ENCODE measurements around the gene TRIML1. TPM values are rescaled to one million over a fixed set of nuclear protein-coding genes. Genes with fewer than 3 reads are reported as not detected.

TRIML1 gene
- total and polyA plus RNA-seq, 2 experiments from 2014 or later: not detected

GRCh38 chr4:188130355-188130754, 8.9 kb upstream of the TRIML1 start:
- TF ChIP-seq EZH2 (IDR thresholded peaks at IDR 0.05; ENCODE audit: insufficient read depth, poor library complexity, severe bottlenecking) (no peak), EZH2phosphoT487 (IDR thresholded peaks at IDR 0.05; ENCODE audit: insufficient read depth, low read depth) (no peak)
- WGBS, 2 experiments (ENCODE audit: low coverage in 1 of 2, low lambda C conversion rate in 2 of 2, missing lambda C conversion rate in 2 of 2): 33 to 40% methylated on average over 4 of the region's 4 CpGs
- Histone ChIP-seq H3K4me3 (no peak overlapping the region), H3K9me2 (ENCODE audit: insufficient read depth) (no peaks in the 10 kb centered on the region), H3K36me3 (ENCODE audit: low read depth) (no peaks in the 10 kb centered on the region), H4K20me1 (ENCODE audit: insufficient read depth) (no peaks in the 10 kb centered on the region), H3F3A (ENCODE audit: insufficient read depth) (no peaks in the 10 kb centered on the region), H3K9me3 (ENCODE audit: low read depth) (no peaks in the 10 kb centered on the region), H3K79me2 (ENCODE audit: insufficient read depth) (no peaks in the 10 kb centered on the region), H3K27ac (no peak overlapping the region), H3K27me3 (replicated peaks; ENCODE audit: insufficient read depth) (no peaks in the 10 kb centered on the region), H3K4me2 (ENCODE audit: unreplicated experiment) (no peak overlapping the region), H3K9ac (no peak overlapping the region), H2AFZ (no peak overlapping the region), H3K4me1 (ENCODE audit: insufficient read depth) (no peaks in the 10 kb centered on the region)
- in situ Hi-C loops (cut with MboI): no loop called here
- no peak for DNase-seq

GRCh38 chr4:188132232-188132631, 7.0 kb upstream of the TRIML1 start:
- 17 to 27% methylated on average over 5 of the region's 5 CpGs for WGBS, 2 experiments (ENCODE audit: low coverage in 1 of 2, low lambda C conversion rate in 2 of 2, missing lambda C conversion rate in 2 of 2)
- Histone ChIP-seq H3K4me3 (no peak overlapping the region), H3F3A (ENCODE audit: insufficient read depth) (no peaks in the 10 kb centered on the region), H3K4me1 (ENCODE audit: insufficient read depth) (no peaks in the 10 kb centered on the region), H3K9me3 (ENCODE audit: low read depth) (no peaks in the 10 kb centered on the region), H2AFZ (no peak overlapping the region), H4K20me1 (ENCODE audit: insufficient read depth) (no peaks in the 10 kb centered on the region), H3K9me2 (ENCODE audit: insufficient read depth) (no peaks in the 10 kb centered on the region), H3K36me3 (ENCODE audit: low read depth) (no peaks in the 10 kb centered on the region), H3K4me2 (ENCODE audit: unreplicated experiment) (no peak overlapping the region), H3K27me3 (replicated peaks; ENCODE audit: insufficient read depth) (no peaks in the 10 kb centered on the region), H3K79me2 (ENCODE audit: insufficient read depth) (no peaks in the 10 kb centered on the region), H3K9ac (no peak overlapping the region), H3K27ac (no peak overlapping the region)
- TF ChIP-seq EZH2phosphoT487 (IDR thresholded peaks at IDR 0.05; ENCODE audit: insufficient read depth, low read depth): no peak
- TF ChIP-seq EZH2 (IDR thresholded peaks at IDR 0.05; ENCODE audit: insufficient read depth, poor library complexity, severe bottlenecking): no peak
- DNase-seq: no peak
- in situ Hi-C loops (cut with MboI): no loop called here

- in situ Hi-C loops (cut with MboI): no loop called here
- TF ChIP-seq EZH2 (IDR thresholded peaks at IDR 0.05; ENCODE audit: insufficient read depth, poor library complexity, severe bottlenecking) (no peak), EZH2phosphoT487 (IDR thresholded peaks at IDR 0.05; ENCODE audit: insufficient read depth, low read depth) (no peak)
These were observed 1.0 kb upstream of the TRIML1 start for GRCh38 chr4:188138227-188138626.

DNA sequence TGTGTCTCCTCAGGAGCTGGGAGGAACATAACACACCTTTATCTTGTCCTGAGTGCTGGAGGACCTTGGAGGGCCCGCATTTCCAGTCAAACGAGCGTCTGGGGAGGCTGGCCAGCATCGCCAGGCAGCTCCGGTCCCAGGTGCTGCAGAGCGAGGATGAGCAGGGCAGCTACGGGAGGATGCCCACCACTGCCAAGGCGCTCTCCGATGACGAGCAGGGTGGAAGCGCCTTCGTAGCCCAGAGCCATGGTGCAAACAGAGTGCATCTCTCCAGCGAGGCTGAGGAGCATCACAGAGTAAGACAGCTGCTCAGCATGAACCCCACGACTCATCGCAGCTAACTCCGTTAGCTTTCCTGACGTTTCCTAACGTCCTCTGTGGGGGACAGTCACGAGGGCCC, 430 bp downstream of the TRIML1 start:
- Histone ChIP-seq H2AFZ (no peak overlapping the region), H4K20me1 (ENCODE audit: insufficient read depth) (no peaks in the 10 kb centered on the region), H3F3A (ENCODE audit: insufficient read depth) (no peaks in the 10 kb centered on the region), H3K79me2 (ENCODE audit: insufficient read depth) (no peaks in the 10 kb centered on the region), H3K9ac (no peak overlapping the region), H3K9me2 (ENCODE audit: insufficient read depth) (no peaks in the 10 kb centered on the region), H3K4me3 (no peak overlapping the region), H3K4me1 (ENCODE audit: insufficient read depth) (no peaks in the 10 kb centered on the region), H3K27ac (no peak overlapping the region), H3K36me3 (ENCODE audit: low read depth) (no peaks in the 10 kb centered on the region), H3K4me2 (ENCODE audit: unreplicated experiment) (no peak overlapping the region), H3K9me3 (ENCODE audit: low read depth) (no peaks in the 10 kb centered on the region), H3K27me3 (replicated peaks; ENCODE audit: insufficient read depth) (no peaks in the 10 kb centered on the region)
- WGBS, 2 experiments (ENCODE audit: low coverage in 1 of 2, low lambda C conversion rate in 2 of 2, missing lambda C conversion rate in 2 of 2): 62% methylated on average over 19 of the region's 19 CpGs
- TF ChIP-seq EZH2 (IDR thresholded peaks at IDR 0.05; ENCODE audit: insufficient read depth, poor library complexity, severe bottlenecking): no peak
- no peak for TF ChIP-seq EZH2phosphoT487 (IDR thresholded peaks at IDR 0.05; ENCODE audit: insufficient read depth, low read depth)
- DNase-seq: no peak
- in situ Hi-C loops (cut with MboI): no loop called here

More at GRCh38 chr4:188138227-188138626, 1.0 kb upstream of the TRIML1 start:
- Histone ChIP-seq H3K27ac (no peak overlapping the region), H3F3A (ENCODE audit: insufficient read depth) (no peaks in the 10 kb centered on the region), H3K9me2 (ENCODE audit: insufficient read depth) (no peaks in the 10 kb centered on the region), H3K9ac (no peak overlapping the region), H3K79me2 (ENCODE audit: insufficient read depth) (no peaks in the 10 kb centered on the region), H3K4me2 (ENCODE audit: unreplicated experiment) (no peak overlapping the region), H3K4me1 (ENCODE audit: insufficient read depth) (no peaks in the 10 kb centered on the region), H3K27me3 (replicated peaks; ENCODE audit: insufficient read depth) (no peaks in the 10 kb centered on the region), H3K9me3 (ENCODE audit: low read depth) (no peaks in the 10 kb centered on the region), H3K4me3 (no peak overlapping the region), H4K20me1 (ENCODE audit: insufficient read depth) (no peaks in the 10 kb centered on the region), H2AFZ (no peak overlapping the region), H3K36me3 (ENCODE audit: low read depth) (no peaks in the 10 kb centered on the region)
- no peak for DNase-seq
- 13 to 17% methylated on average over 10 of the region's 10 CpGs for WGBS, 2 experiments (ENCODE audit: low coverage in 1 of 2, low lambda C conversion rate in 2 of 2, missing lambda C conversion rate in 2 of 2)

DNA sequence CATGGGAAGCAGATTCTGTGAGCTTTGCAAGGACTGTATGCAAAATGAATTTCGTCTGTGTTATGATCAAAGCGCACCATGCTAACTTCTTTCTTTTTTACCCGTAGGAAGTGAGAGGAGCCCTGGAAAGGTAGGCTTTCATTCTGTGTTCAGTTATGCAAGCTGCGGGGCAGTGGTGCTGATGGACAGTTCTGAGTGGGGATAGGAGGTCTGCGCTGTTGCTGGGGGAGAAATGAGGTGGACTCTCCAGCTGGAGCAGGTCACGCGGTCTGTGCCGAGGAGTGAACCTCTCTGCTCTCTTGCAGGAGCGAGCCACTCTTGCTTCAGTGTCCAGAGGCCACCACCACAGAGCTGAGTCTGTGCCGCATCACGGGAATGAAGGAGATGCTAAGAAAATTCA, 4.5 kb downstream of the TRIML1 start:
- Histone ChIP-seq H3K27me3 (replicated peaks; ENCODE audit: insufficient read depth) (no peaks in the 10 kb centered on the region), H3K9ac (no peak overlapping the region), H4K20me1 (ENCODE audit: insufficient read depth) (no peaks in the 10 kb centered on the region), H3K27ac (no peak overlapping the region), H3K36me3 (ENCODE audit: low read depth) (no peaks in the 10 kb centered on the region), H3K4me3 (no peak overlapping the region), H3K79me2 (ENCODE audit: insufficient read depth) (no peaks in the 10 kb centered on the region), H3F3A (ENCODE audit: insufficient read depth) (no peaks in the 10 kb centered on the region), H2AFZ (no peak overlapping the region), H3K4me1 (ENCODE audit: insufficient read depth) (no peaks in the 10 kb centered on the region), H3K9me2 (ENCODE audit: insufficient read depth) (no peaks in the 10 kb centered on the region), H3K9me3 (ENCODE audit: low read depth) (no peaks in the 10 kb centered on the region), H3K4me2 (ENCODE audit: unreplicated experiment) (no peak overlapping the region)
- in situ Hi-C loops (cut with MboI): no loop called here
- WGBS, 2 experiments (ENCODE audit: low coverage in 1 of 2, low lambda C conversion rate in 2 of 2, missing lambda C conversion rate in 2 of 2): 35 to 38% methylated on average over 11 of the region's 11 CpGs
- DNase-seq: no peak
- TF ChIP-seq EZH2phosphoT487 (IDR thresholded peaks at IDR 0.05; ENCODE audit: insufficient read depth, low read depth): no peak
- no peak for TF ChIP-seq EZH2 (IDR thresholded peaks at IDR 0.05; ENCODE audit: insufficient read depth, poor library complexity, severe bottlenecking)
